Neural progenitor cell (in vitro differentiated cells): ENCODE data around the gene PSME3IP1. TPM values are rescaled to one million over a fixed set of nuclear protein-coding genes. Genes with fewer than 3 reads are reported as not detected.

Experiments
- DNase-seq: peaks from one replicate; pipeline ENCODE4 v3.0.0-alpha.2; 2016; ENCODE audit warnings: low spot score
- H2AFZ ChIP-seq: fragments of 200-600 bp; sonication (generic); replicated peaks from 2 replicates; pipeline ENCODE4 v1.6.1; 2016; ENCODE audit warnings: antibody characterized with exemption
- H3F3A ChIP-seq: fragments of 200-600 bp; sonication (generic); 2 replicates; pipeline ENCODE4 v1.6.1; 2016; ENCODE audit warnings: antibody characterized with exemption, low read depth
- H3K27ac ChIP-seq: fragments of 200-600 bp; sonication (generic); 2 replicates; pipeline ENCODE4 v1.5.1; 2016; ENCODE audit warnings: mild to moderate bottlenecking
- H3K27me3 ChIP-seq: fragments of 200-600 bp; sonication (generic); 2 replicates; pipeline ENCODE4 v1.6.1; 2016; ENCODE audit warnings: mild to moderate bottlenecking, moderate library complexity
- H3K36me3 ChIP-seq: fragments of 200-600 bp; sonication (generic); 2 replicates; pipeline ENCODE4 v1.5.1; 2016
- H3K4me1 ChIP-seq: fragments of 200-600 bp; sonication (generic); 2 replicates; pipeline ENCODE4 v1.6.1; 2016; ENCODE audit warnings: mixed run types
- H3K4me2 ChIP-seq: fragments of 200-600 bp; sonication (generic); 2 replicates; pipeline ENCODE4 v1.6.1; 2016
- H3K4me3 ChIP-seq: fragments of 200-600 bp; sonication (generic); 2 replicates; pipeline ENCODE4 v1.5.1; 2016
- H3K79me2 ChIP-seq: fragments of 200-600 bp; sonication (generic); 2 replicates; pipeline ENCODE4 v1.6.1; 2016; ENCODE audit warnings: low read depth
- H3K9ac ChIP-seq: fragments of 200-600 bp; sonication (generic); 2 replicates; pipeline ENCODE4 v1.6.1; 2016
- H3K9me3 ChIP-seq: fragments of 200-600 bp; sonication (generic); 2 replicates; pipeline ENCODE4 v1.5.1; 2016; ENCODE audit warnings: low read depth
- H4K20me1 ChIP-seq: fragments of 200-600 bp; sonication (generic); 2 replicates; pipeline ENCODE4 v1.6.1; 2016; ENCODE audit warnings: low read depth
- H3K27ac Mint-ChIP-seq: 3 replicates; pipeline ENCODE4 v1.8.0; 2021; ENCODE audit warnings: mixed read lengths
- H3K27me3 Mint-ChIP-seq: 2 replicates; pipeline ENCODE4 v1.8.0; 2022; ENCODE audit warnings: low read depth, mild to moderate bottlenecking, inconsistent platforms, moderate library complexity, mixed read lengths; ENCODE audit not compliant: insufficient read depth
- H3K36me3 Mint-ChIP-seq: 3 replicates; pipeline ENCODE4 v1.8.0; 2021; ENCODE audit warnings: mixed read lengths
- H3K4me1 Mint-ChIP-seq: 3 replicates; pipeline ENCODE4 v1.8.0; 2021; ENCODE audit warnings: mixed read lengths
- H3K4me3 Mint-ChIP-seq: 3 replicates; pipeline ENCODE4 v1.8.0; 2021; ENCODE audit warnings: mild to moderate bottlenecking, moderate library complexity, mixed read lengths
- H3K9me3 Mint-ChIP-seq: 3 replicates; pipeline ENCODE4 v1.8.0; 2020; ENCODE audit warnings: mixed read lengths
- EZH2 ChIP-seq: fragments of 200-600 bp; sonication (generic); IDR thresholded peaks from 2 replicates; pipeline ENCODE4 v1.6.1; 2017; ENCODE audit warnings: antibody characterized with exemption, mild to moderate bottlenecking, moderate library complexity
- EZH2phosphoT487 ChIP-seq: fragments of 200-600 bp; sonication (generic); IDR thresholded peaks from 2 replicates; pipeline ENCODE4 v1.6.1; 2017; ENCODE audit warnings: antibody characterized with exemption
- total RNA-seq: library from RNA; depleted of rRNA; stranded (reverse); fragments of >200 nt; gene quantifications from 2 replicates; pipeline ENCODE4 v1.2.3, GENCODE V29; 2015; ENCODE audit warnings: low replicate concordance
- TF ChIP-seq, protein P1 (sequence below): fragments of 200-600 bp; sonication (generic); IDR thresholded peaks from 2 replicates; pipeline ENCODE4 v1.5.1; 2017; ENCODE audit warnings: antibody characterized with exemption, mild to moderate bottlenecking

Gene PSME3IP1
- total RNA-seq, 1 donor from 2014 or later: 184 TPM

DNA sequence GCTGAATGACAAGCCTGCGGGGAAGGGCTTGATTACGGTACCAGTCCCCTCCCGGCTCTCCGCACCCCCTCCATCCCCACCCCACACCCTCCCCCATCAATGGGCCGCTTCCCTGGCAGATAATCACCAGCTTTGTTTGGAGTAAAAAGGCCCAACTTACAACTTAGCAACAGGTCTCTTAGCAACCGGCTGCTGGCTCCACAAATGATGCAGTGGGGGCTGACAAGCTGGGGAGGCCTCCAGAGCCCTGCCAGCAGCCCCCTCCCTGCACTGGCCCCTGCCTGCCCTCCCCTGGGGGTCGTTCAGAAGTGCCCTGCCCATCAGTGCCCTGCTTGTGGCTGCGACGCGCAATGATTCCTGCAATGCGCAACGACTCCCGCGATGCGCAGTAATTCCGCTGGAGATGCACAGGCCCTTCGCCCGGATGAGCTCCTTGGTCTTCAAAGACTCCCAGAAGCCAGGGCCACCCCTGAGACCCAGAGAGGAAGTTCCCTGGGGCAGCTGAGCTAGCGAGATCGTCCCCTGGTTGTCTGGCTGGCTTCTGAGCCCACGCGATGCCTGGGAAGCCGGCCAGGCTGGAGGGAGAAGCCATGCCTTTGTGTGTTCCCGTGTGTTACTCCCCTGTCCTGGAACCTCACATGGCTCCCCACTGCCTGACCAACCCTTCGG, 70.2 kb downstream of the PSME3IP1 start:
- peak; percentile 84 for DNase-seq
- Histone ChIP-seq H2AFZ (peak overlapping the region; percentile 44), H3K36me3 (no peaks in the 10 kb centered on the region), H3F3A (peaks cover 17% of the 10 kb centered on the region), H3K9ac (no peak overlapping the region), H3K4me2 (peak overlapping the region; percentile 80), H3K4me3 (peak overlapping the region; percentile 14), H3K79me2 (no peaks in the 10 kb centered on the region), H4K20me1 (no peaks in the 10 kb centered on the region), H3K27me3 (no peaks in the 10 kb centered on the region), H3K27ac (peak overlapping the region; percentile 68), H3K9me3 (no peaks in the 10 kb centered on the region), H3K4me1 (peaks cover 16% of the 10 kb centered on the region)
- Mint-ChIP-seq H3K36me3 (peaks cover 6% of the 10 kb centered on the region), H3K9me3 (no peaks in the 10 kb centered on the region), H3K4me1 (peaks cover 47% of the 10 kb centered on the region), H3K27me3 (peaks cover 7% of the 10 kb centered on the region), H3K4me3 (peak overlapping the region; percentile 70), H3K27ac (peak overlapping the region; percentile 96)
- TF ChIP-seq EZH2: no peak
- no peak for TF ChIP-seq EZH2phosphoT487
- TF ChIP-seq, protein P1, sequence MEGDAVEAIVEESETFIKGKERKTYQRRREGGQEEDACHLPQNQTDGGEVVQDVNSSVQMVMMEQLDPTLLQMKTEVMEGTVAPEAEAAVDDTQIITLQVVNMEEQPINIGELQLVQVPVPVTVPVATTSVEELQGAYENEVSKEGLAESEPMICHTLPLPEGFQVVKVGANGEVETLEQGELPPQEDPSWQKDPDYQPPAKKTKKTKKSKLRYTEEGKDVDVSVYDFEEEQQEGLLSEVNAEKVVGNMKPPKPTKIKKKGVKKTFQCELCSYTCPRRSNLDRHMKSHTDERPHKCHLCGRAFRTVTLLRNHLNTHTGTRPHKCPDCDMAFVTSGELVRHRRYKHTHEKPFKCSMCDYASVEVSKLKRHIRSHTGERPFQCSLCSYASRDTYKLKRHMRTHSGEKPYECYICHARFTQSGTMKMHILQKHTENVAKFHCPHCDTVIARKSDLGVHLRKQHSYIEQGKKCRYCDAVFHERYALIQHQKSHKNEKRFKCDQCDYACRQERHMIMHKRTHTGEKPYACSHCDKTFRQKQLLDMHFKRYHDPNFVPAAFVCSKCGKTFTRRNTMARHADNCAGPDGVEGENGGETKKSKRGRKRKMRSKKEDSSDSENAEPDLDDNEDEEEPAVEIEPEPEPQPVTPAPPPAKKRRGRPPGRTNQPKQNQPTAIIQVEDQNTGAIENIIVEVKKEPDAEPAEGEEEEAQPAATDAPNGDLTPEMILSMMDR: no peak

DNA sequence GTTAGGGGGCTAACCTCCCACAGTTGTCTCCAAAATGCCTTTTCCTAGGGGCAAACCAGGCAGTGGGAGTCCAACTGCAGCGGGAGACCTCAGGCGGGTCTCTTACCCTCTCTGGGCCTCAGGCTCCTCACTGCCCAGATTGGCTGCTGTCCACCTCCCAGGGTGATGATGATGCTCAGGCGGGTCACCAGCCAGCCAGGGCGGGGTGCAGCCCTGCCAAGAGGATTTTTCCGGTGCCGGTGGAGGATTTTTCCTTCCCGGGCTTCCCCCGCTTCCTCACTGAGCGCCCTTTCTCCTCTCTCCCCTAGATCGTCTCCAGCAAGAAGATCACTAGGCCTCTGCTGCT, 70.7 kb downstream of the PSME3IP1 start:
- H3K9me3 ChIP-seq: no peaks in the 10 kb centered on the region
- peak overlapping the region; percentile 14 for H3K4me3 ChIP-seq
- Mint-ChIP-seq H3K27me3 (peaks cover 7% of the 10 kb centered on the region), H3K27ac (peak overlapping the region; percentile 96), H3K36me3 (peaks cover 6% of the 10 kb centered on the region), H3K4me3 (peak overlapping the region; percentile 68), H3K9me3 (no peaks in the 10 kb centered on the region), H3K4me1 (peaks cover 49% of the 10 kb centered on the region)
- H3K4me2 ChIP-seq: peak overlapping the region; percentile 80
- H3K9ac ChIP-seq: no peak overlapping the region
- peak overlapping the region; percentile 44 for H2AFZ ChIP-seq
- TF ChIP-seq, protein P1: no peak
- no peak for TF ChIP-seq EZH2phosphoT487
- H3F3A ChIP-seq: peaks cover 17% of the 10 kb centered on the region
- H3K27ac ChIP-seq: peak overlapping the region; percentile 68
- no peaks in the 10 kb centered on the region for H3K27me3 ChIP-seq
- peaks cover 16% of the 10 kb centered on the region for H3K4me1 ChIP-seq
- DNase-seq: no peak
- no peaks in the 10 kb centered on the region for H4K20me1 ChIP-seq
- no peaks in the 10 kb centered on the region for H3K36me3 ChIP-seq
- no peaks in the 10 kb centered on the region for H3K79me2 ChIP-seq

DNA sequence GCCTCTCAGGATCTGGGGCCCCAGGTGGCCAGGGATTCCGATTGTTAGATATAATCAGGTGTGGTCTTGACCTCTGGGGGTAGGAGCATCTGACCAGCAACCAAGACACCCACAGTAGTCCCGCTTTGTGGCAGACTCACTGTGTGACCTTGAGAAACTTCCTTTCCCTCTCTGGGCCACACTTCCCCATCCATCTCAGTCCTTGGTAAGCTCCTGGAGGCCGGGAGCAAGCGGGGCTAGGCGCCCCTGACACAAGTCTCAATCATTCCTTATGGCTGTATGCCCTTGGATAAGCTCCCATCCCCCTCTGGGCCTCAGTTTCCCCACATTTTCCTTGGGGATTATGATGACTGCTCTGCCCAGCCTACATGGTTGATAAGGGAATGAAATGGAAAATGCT, 72.2 kb downstream of the PSME3IP1 start:
- Histone ChIP-seq H3K9me3 (no peaks in the 10 kb centered on the region), H4K20me1 (no peaks in the 10 kb centered on the region), H3K9ac (no peak overlapping the region), H3K27me3 (no peaks in the 10 kb centered on the region), H3K36me3 (no peaks in the 10 kb centered on the region), H3K27ac (no peak overlapping the region), H3K79me2 (no peaks in the 10 kb centered on the region), H3K4me2 (no peak overlapping the region), H2AFZ (no peak overlapping the region), H3K4me1 (peaks cover 16% of the 10 kb centered on the region), H3F3A (peaks cover 17% of the 10 kb centered on the region), H3K4me3 (no peak overlapping the region)
- peaks cover 60% of the 10 kb centered on the region for H3K4me1 Mint-ChIP-seq
- DNase-seq: no peak
- TF ChIP-seq EZH2: no peak
- TF ChIP-seq, protein P1: no peak
- TF ChIP-seq EZH2phosphoT487: no peak
- peaks cover 6% of the 10 kb centered on the region for H3K36me3 Mint-ChIP-seq
- H3K9me3 Mint-ChIP-seq: no peaks in the 10 kb centered on the region
- peaks cover 7% of the 10 kb centered on the region for H3K27me3 Mint-ChIP-seq
- H3K4me3 Mint-ChIP-seq: no peak overlapping the region
- no peak overlapping the region for H3K27ac Mint-ChIP-seq
